HepG2 (cell line): ENCODE data around the gene ANO4.

Experiments used
- BRD4 ChIP-seq: sonication (generic); formaldehyde crosslinking; IDR thresholded peaks from 2 replicates; pipeline ENCODE4 v1.4.0; 2020; ENCODE audit warnings: missing genetic modification reagents
- EZH2 ChIP-seq: conservative IDR thresholded peaks from 2 replicates; pipeline ENCODE4 v1.6.1; 2012; ENCODE audit warnings: mild to moderate bottlenecking, low read depth, low read length, moderate library complexity
- KDM5B ChIP-seq: sonication (generic); formaldehyde crosslinking; IDR thresholded peaks from 2 replicates; pipeline ENCODE4 v1.4.0; 2020; ENCODE audit warnings: missing genetic modification reagents, mild to moderate bottlenecking, borderline replicate concordance
- MYNN ChIP-seq: sonication (generic); formaldehyde crosslinking; IDR thresholded peaks from 2 replicates; pipeline ENCODE4 v1.4.0; 2020; ENCODE audit warnings: mild to moderate bottlenecking, low read depth, missing genetic modification reagents
- NCOA1 ChIP-seq: sonication (generic); formaldehyde crosslinking; IDR thresholded peaks from 2 replicates; pipeline ENCODE4 v1.9.0; 2021; ENCODE audit warnings: missing genetic modification reagents
- NFE2L1 ChIP-seq: sonication (generic); formaldehyde crosslinking; IDR thresholded peaks from 2 replicates; pipeline ENCODE4 v1.4.0; 2020; ENCODE audit warnings: missing genetic modification reagents, mild to moderate bottlenecking, borderline replicate concordance
- RAD21 ChIP-seq: fragments of 450-650 bp; formaldehyde crosslinking; IDR thresholded peaks from 2 replicates; pipeline ENCODE4 v1.5.0; 2020; ENCODE audit warnings: mild to moderate bottlenecking
- RBAK ChIP-seq: sonication (generic); formaldehyde crosslinking; IDR thresholded peaks from 2 replicates; pipeline ENCODE4 v1.5.1; 2020; ENCODE audit warnings: mild to moderate bottlenecking, missing genetic modification reagents
- RNF2 ChIP-seq: fragments of 450-650 bp; conservative IDR thresholded peaks from 2 replicates; pipeline ENCODE4 v1.6.1; 2016; ENCODE audit warnings: low read depth
- ZC3H13 ChIP-seq: sonication (generic); formaldehyde crosslinking; IDR thresholded peaks from 2 replicates; pipeline ENCODE4 v1.8.1; 2023; ENCODE audit warnings: mild to moderate bottlenecking, missing genetic modification reagents, moderate library complexity
- TF ChIP-seq, protein P1 (sequence below): sonication (generic); formaldehyde crosslinking; IDR thresholded peaks from 2 replicates; pipeline ENCODE4 v1.8.1; 2023; ENCODE audit warnings: mild to moderate bottlenecking, missing genetic modification reagents
- TF ChIP-seq, protein P2 (sequence below): IDR thresholded peaks from 2 replicates; pipeline ENCODE4 v1.6.1; 2016

DNA sequence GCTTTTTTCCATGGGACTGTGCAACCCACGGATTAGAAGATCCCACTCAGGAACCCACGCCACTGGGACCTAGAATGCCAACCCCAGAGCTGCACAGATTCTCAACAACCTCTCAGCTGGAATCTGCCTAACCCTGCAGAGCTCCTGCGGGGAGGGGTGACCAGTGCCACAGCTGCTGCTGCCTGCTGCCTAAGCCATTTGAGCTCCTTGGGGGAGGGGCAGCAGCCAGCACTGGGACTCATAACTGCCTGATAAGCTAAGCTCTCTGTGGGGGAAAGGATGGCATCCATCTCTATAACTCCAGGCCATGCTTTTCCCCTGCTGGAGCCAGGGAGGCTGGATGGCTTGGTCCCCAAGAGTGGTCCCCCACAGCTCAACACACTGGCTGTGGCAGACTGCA is 232.6 kb downstream of the ANO4 start:
- TF ChIP-seq, protein P1, sequence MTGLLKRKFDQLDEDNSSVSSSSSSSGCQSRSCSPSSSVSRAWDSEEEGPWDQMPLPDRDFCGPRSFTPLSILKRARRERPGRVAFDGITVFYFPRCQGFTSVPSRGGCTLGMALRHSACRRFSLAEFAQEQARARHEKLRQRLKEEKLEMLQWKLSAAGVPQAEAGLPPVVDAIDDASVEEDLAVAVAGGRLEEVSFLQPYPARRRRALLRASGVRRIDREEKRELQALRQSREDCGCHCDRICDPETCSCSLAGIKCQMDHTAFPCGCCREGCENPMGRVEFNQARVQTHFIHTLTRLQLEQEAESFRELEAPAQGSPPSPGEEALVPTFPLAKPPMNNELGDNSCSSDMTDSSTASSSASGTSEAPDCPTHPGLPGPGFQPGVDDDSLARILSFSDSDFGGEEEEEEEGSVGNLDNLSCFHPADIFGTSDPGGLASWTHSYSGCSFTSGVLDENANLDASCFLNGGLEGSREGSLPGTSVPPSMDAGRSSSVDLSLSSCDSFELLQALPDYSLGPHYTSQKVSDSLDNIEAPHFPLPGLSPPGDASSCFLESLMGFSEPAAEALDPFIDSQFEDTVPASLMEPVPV (CRISPR knock-in tag) = no peak
- TF ChIP-seq NCOA1 (CRISPR knock-in tag) = no peak
- no peak for TF ChIP-seq MYNN (CRISPR knock-in tag)
- no peak for TF ChIP-seq RAD21 (CRISPR knock-in tag)
- TF ChIP-seq, protein P2, sequence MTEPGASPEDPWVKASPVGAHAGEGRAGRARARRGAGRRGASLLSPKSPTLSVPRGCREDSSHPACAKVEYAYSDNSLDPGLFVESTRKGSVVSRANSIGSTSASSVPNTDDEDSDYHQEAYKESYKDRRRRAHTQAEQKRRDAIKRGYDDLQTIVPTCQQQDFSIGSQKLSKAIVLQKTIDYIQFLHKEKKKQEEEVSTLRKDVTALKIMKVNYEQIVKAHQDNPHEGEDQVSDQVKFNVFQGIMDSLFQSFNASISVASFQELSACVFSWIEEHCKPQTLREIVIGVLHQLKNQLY (CRISPR knock-in tag) = no peak
- TF ChIP-seq RBAK (CRISPR knock-in tag) = no peak
- TF ChIP-seq NFE2L1 (CRISPR knock-in tag) = no peak
- no peak for TF ChIP-seq ZC3H13 (CRISPR knock-in tag)
- no peak for TF ChIP-seq EZH2
- TF ChIP-seq RNF2 = no peak
- TF ChIP-seq KDM5B (CRISPR knock-in tag) = no peak
- TF ChIP-seq BRD4 = no peak
